Measurements from ENCODE around the gene LAMTOR4. TPM values are rescaled to one million over a fixed set of nuclear protein-coding genes. Genes with fewer than 3 reads are reported as not detected.
A peak's percentile ranks its signal among the peaks of the same experiment; 100 is the strongest.

Gene LAMTOR4
- total and polyA plus RNA-seq, 2 of the 13 experiments (the other 11 are each of a cell fraction or from before 2014, with no cell fraction given): 115 to 118 TPM

DNA sequence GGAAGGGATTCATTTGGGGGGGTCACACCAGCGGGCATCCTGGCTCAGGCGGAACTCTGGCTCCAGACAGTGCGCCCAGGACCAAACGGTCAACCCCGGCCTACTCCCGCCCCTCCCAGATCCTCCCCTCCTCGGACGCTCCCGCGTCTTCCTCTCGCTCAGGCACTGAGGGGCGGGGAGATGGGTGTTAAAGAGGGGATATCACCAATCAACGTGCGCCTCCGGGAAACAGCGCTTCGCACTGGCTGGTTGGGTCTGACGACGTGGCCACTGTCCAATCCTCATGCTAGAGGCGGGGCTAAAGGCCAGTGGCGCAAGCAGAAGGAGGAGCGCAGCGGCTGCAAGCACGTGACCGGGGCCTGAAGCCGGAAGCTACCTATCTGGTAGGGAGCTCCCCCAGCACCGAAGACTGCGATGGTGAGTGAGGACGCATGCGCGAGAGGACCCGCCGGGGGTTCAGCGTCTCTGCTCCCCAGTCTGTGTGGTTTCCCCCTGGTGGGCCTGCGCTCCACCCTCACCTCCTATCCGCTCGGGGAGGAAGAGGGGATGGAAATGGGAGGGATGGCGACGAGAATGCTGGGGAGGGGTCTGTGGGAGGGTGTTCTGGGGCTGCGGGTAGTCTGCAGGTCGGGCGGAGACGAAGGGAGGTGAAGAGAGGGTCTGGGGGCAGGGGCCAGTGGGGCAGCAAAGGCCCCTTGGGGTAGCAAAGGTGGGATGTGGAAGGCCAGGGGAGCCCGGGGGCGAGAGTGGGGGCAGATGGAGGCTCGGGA, at the start of gene LAMTOR4 (continued):
- TF ChIP-seq STAT5B (CRISPR knock-in tag; IDR thresholded peaks at IDR 0.05) (0 out of 2 replicates have a peak, but pooled peaks have one; percentile 78), ZNF749 (CRISPR knock-in tag; IDR thresholded peaks at IDR 0.05; ENCODE audit: borderline replicate concordance) (no peak), TOE1 (CRISPR knock-in tag; IDR thresholded peaks at IDR 0.05) (no peak), ZSCAN29 (CRISPR knock-in tag; conservative IDR thresholded peaks at IDR 0.05) (no peak), AHR (CRISPR knock-in tag; IDR thresholded peaks at IDR 0.05) (0 out of 2 replicates have a peak, but pooled peaks have one; percentile 20), SIX4 (CRISPR knock-in tag; IDR thresholded peaks at IDR 0.05) (0 out of 2 replicates have a peak, but pooled peaks have one; percentile 19), GABPB1 (CRISPR knock-in tag; IDR thresholded peaks at IDR 0.05) (peak; percentile 89), PHF8 (CRISPR knock-in tag; IDR thresholded peaks at IDR 0.05) (peak; percentile 79), ARID2 (CRISPR knock-in tag; IDR thresholded peaks at IDR 0.05; ENCODE audit: borderline replicate concordance) (no peak), RBFOX2 (IDR thresholded peaks at IDR 0.05; ENCODE audit: low read depth, low read length) (peak; percentile 83), GATAD2A (CRISPR knock-in tag; IDR thresholded peaks at IDR 0.05) (0 out of 2 replicates have a peak, but pooled peaks have one; percentile 38), SRY (CRISPR knock-in tag; IDR thresholded peaks at IDR 0.05) (0 out of 2 replicates have a peak, but pooled peaks have one; percentile 13), SETDB1 (CRISPR knock-in tag; IDR thresholded peaks at IDR 0.05; ENCODE audit: borderline replicate concordance) (no peak)
- TF ChIP-seq, protein P1, sequence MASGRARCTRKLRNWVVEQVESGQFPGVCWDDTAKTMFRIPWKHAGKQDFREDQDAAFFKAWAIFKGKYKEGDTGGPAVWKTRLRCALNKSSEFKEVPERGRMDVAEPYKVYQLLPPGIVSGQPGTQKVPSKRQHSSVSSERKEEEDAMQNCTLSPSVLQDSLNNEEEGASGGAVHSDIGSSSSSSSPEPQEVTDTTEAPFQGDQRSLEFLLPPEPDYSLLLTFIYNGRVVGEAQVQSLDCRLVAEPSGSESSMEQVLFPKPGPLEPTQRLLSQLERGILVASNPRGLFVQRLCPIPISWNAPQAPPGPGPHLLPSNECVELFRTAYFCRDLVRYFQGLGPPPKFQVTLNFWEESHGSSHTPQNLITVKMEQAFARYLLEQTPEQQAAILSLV (CRISPR knock-in tag; IDR thresholded peaks at IDR 0.05; ENCODE audit: borderline replicate concordance): peak; percentile 63; the same call in 1 of the 2 replicates
- TF ChIP-seq, protein P2, sequence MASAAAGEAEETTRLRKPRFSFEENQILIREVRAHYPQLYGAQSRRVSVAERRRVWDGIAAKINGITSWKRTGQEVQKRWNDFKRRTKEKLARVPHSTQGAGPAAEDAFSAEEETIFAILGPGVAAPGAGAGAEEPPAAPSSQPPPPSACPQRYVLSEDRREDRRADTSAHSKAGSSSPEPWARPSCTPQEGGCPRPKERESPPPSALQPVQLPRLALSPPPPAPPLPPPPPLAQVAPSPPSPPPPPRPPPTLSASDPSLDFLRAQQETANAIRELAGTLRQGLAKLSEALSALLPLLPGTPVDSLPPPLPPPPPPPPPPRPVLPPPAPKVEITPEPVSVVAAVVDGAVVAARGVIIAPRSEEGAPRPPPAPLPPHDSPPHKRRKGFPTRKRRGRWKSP (CRISPR knock-in tag; IDR thresholded peaks at IDR 0.05): peak; percentile 62; the same call in 1 of the 2 replicates
- TF ChIP-seq, protein P3, sequence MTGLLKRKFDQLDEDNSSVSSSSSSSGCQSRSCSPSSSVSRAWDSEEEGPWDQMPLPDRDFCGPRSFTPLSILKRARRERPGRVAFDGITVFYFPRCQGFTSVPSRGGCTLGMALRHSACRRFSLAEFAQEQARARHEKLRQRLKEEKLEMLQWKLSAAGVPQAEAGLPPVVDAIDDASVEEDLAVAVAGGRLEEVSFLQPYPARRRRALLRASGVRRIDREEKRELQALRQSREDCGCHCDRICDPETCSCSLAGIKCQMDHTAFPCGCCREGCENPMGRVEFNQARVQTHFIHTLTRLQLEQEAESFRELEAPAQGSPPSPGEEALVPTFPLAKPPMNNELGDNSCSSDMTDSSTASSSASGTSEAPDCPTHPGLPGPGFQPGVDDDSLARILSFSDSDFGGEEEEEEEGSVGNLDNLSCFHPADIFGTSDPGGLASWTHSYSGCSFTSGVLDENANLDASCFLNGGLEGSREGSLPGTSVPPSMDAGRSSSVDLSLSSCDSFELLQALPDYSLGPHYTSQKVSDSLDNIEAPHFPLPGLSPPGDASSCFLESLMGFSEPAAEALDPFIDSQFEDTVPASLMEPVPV (CRISPR knock-in tag; IDR thresholded peaks at IDR 0.05): 0 out of 2 replicates have a peak, but pooled peaks have one; percentile 6
- TF ChIP-seq, protein P4, sequence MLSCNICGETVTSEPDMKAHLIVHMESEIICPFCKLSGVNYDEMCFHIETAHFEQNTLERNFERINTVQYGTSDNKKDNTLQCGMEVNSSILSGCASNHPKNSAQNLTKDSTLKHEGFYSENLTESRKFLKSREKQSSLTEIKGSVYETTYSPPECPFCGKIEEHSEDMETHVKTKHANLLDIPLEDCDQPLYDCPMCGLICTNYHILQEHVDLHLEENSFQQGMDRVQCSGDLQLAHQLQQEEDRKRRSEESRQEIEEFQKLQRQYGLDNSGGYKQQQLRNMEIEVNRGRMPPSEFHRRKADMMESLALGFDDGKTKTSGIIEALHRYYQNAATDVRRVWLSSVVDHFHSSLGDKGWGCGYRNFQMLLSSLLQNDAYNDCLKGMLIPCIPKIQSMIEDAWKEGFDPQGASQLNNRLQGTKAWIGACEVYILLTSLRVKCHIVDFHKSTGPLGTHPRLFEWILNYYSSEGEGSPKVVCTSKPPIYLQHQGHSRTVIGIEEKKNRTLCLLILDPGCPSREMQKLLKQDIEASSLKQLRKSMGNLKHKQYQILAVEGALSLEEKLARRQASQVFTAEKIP (CRISPR knock-in tag; IDR thresholded peaks at IDR 0.05; ENCODE audit: borderline replicate concordance): no peak
- TF ChIP-seq, protein P5, sequence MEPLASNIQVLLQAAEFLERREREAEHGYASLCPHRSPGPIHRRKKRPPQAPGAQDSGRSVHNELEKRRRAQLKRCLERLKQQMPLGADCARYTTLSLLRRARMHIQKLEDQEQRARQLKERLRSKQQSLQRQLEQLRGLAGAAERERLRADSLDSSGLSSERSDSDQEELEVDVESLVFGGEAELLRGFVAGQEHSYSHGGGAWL (CRISPR knock-in tag; IDR thresholded peaks at IDR 0.05): no peak; the same call in none of the 2 replicates
- TF ChIP-seq, protein P6, sequence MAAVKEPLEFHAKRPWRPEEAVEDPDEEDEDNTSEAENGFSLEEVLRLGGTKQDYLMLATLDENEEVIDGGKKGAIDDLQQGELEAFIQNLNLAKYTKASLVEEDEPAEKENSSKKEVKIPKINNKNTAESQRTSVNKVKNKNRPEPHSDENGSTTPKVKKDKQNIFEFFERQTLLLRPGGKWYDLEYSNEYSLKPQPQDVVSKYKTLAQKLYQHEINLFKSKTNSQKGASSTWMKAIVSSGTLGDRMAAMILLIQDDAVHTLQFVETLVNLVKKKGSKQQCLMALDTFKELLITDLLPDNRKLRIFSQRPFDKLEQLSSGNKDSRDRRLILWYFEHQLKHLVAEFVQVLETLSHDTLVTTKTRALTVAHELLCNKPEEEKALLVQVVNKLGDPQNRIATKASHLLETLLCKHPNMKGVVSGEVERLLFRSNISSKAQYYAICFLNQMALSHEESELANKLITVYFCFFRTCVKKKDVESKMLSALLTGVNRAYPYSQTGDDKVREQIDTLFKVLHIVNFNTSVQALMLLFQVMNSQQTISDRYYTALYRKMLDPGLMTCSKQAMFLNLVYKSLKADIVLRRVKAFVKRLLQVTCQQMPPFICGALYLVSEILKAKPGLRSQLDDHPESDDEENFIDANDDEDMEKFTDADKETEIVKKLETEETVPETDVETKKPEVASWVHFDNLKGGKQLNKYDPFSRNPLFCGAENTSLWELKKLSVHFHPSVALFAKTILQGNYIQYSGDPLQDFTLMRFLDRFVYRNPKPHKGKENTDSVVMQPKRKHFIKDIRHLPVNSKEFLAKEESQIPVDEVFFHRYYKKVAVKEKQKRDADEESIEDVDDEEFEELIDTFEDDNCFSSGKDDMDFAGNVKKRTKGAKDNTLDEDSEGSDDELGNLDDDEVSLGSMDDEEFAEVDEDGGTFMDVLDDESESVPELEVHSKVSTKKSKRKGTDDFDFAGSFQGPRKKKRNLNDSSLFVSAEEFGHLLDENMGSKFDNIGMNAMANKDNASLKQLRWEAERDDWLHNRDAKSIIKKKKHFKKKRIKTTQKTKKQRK (IDR thresholded peaks at IDR 0.05; ENCODE audit: low read length): no peak
